ENCODE data around the gene SH3BGRL2.

DNA sequence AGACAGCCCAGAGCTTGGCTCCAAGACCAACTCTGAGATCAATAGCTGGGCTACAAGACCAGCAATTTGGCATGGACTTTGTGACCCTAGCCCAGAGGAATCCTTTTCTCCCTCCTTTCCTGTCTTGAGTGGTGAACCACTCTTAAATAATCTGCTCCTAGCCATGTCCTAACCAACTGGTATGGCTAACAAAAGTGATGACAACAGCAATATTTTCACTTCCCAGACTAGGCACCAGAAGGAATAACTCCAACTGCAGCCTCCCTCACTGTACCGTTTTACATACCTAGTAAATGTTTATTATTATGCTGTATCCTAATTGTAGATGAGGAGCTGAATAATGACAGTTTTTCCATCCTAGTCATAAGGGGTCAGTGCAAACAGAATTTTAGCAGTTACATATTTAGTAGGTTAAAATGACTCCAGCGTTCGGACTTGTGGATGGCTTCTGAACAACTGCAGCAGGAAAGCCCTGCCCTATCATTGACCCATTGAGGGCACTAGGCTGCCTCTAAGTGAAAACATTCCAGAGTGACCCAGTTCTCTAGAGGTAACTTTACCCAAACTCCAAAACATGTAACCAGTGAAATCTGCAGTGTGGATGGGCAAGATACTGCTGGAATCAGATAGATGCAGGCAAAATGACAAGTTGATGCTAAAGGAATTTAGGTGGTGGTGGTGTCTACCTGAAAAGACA lies 77.1 kb downstream of the SH3BGRL2 start:
- TF ChIP-seq POLR2A (IDR thresholded peaks at IDR 0.05; ENCODE audit: borderline replicate concordance, extremely low read depth, insufficient read depth, insufficient read length) (no peak), POLR2AphosphoS5 (IDR thresholded peaks at IDR 0.05; ENCODE audit: low read depth, low read length) (no peak), EZH2 (IDR thresholded peaks at IDR 0.05) (no peak), EZH2phosphoT487 (IDR thresholded peaks at IDR 0.05; ENCODE audit: borderline replicate concordance) (no peak), RAD21 (IDR thresholded peaks at IDR 0.05; ENCODE audit: low read depth) (no peak), FOSL1 (IDR thresholded peaks at IDR 0.05; ENCODE audit: low read depth) (no peak), CBX3 (IDR thresholded peaks at IDR 0.05; ENCODE audit: low read depth) (no peak)
- TF ChIP-seq, protein P1, sequence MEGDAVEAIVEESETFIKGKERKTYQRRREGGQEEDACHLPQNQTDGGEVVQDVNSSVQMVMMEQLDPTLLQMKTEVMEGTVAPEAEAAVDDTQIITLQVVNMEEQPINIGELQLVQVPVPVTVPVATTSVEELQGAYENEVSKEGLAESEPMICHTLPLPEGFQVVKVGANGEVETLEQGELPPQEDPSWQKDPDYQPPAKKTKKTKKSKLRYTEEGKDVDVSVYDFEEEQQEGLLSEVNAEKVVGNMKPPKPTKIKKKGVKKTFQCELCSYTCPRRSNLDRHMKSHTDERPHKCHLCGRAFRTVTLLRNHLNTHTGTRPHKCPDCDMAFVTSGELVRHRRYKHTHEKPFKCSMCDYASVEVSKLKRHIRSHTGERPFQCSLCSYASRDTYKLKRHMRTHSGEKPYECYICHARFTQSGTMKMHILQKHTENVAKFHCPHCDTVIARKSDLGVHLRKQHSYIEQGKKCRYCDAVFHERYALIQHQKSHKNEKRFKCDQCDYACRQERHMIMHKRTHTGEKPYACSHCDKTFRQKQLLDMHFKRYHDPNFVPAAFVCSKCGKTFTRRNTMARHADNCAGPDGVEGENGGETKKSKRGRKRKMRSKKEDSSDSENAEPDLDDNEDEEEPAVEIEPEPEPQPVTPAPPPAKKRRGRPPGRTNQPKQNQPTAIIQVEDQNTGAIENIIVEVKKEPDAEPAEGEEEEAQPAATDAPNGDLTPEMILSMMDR (IDR thresholded peaks at IDR 0.05 in 2 of 3, conservative IDR thresholded peaks at IDR 0.05 in 1 of 3; ENCODE audit: borderline replicate concordance in 1 of 3, insufficient read depth in 1 of 3, low read depth in 2 of 3, low read length in 2 of 3): no peak
- TF ChIP-seq, protein P2, sequence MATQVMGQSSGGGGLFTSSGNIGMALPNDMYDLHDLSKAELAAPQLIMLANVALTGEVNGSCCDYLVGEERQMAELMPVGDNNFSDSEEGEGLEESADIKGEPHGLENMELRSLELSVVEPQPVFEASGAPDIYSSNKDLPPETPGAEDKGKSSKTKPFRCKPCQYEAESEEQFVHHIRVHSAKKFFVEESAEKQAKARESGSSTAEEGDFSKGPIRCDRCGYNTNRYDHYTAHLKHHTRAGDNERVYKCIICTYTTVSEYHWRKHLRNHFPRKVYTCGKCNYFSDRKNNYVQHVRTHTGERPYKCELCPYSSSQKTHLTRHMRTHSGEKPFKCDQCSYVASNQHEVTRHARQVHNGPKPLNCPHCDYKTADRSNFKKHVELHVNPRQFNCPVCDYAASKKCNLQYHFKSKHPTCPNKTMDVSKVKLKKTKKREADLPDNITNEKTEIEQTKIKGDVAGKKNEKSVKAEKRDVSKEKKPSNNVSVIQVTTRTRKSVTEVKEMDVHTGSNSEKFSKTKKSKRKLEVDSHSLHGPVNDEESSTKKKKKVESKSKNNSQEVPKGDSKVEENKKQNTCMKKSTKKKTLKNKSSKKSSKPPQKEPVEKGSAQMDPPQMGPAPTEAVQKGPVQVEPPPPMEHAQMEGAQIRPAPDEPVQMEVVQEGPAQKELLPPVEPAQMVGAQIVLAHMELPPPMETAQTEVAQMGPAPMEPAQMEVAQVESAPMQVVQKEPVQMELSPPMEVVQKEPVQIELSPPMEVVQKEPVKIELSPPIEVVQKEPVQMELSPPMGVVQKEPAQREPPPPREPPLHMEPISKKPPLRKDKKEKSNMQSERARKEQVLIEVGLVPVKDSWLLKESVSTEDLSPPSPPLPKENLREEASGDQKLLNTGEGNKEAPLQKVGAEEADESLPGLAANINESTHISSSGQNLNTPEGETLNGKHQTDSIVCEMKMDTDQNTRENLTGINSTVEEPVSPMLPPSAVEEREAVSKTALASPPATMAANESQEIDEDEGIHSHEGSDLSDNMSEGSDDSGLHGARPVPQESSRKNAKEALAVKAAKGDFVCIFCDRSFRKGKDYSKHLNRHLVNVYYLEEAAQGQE (IDR thresholded peaks at IDR 0.05; ENCODE audit: low read depth): no peak

All from HCT116 (cell line).